Measurements from ENCODE around the gene PTGFRN. TPM values are rescaled to one million over a fixed set of nuclear protein-coding genes. Genes with fewer than 3 reads are reported as not detected.
A peak's percentile ranks its signal among the peaks of the same experiment; 100 is the strongest.

PTGFRN gene
- total RNA-seq (2011; cell fraction: chromatin; rRNA removed; ENCODE audit: low replicate concordance): 38.9 and 44.3 TPM in 2 replicates
- 39.0 and 41.6 TPM in 2 replicates for total RNA-seq (2011; cell fraction: nucleolus; rRNA removed)
- total RNA-seq (2011; cell fraction: nucleoplasm; rRNA removed): 49.9 and 52.4 TPM in 2 replicates
- total RNA-seq (2014; rRNA removed): 22.4 and 26.2 TPM in 2 replicates
- total RNA-seq (2014; rRNA removed; fragmentation: Illumina TruSeq; extraction: Trizol): 22.5 and 24.9 TPM in 2 replicates
- 26.2 and 27.1 TPM in 2 replicates for total RNA-seq (2015; rRNA removed; fragmentation: Illumina TruSeq; extraction: Trizol)
- total RNA-seq (2021): 29.7 and 33.1 TPM in 2 replicates
- polyA plus RNA-seq (2011; rRNA removed): 25.7 and 25.8 TPM in 2 replicates
- 14.4 and 19.7 TPM in 2 replicates for polyA plus RNA-seq (2011; cell fraction: cytosol; rRNA removed)
- polyA plus RNA-seq (2011; cell fraction: nucleus; rRNA removed): 16.7 and 18.7 TPM in 2 replicates
- polyA plus RNA-seq (2012): 26.2 and 27.1 TPM in 2 replicates
- polyA plus RNA-seq (2014; fragmentation: Illumina TruSeq; extraction: Trizol): 21.0 and 21.3 TPM in 2 replicates
- 10 to 100 TPM; 17.3 to 26.5 TPM for polyA plus RNA-seq (2014; fragmentation: Nextera tagmentation; extraction: Ambion mirVana)
- polyA plus RNA-seq (2014; rRNA removed): 19.4 and 28.1 TPM in 2 replicates
- polyA minus RNA-seq (2011; rRNA and poly(A)+ RNA removed): 36.8 and 45.4 TPM in 2 replicates
- polyA minus RNA-seq (2011; cell fraction: cytosol; rRNA and poly(A)+ RNA removed): 24.8 and 26.2 TPM in 2 replicates
- 20.2 and 29.7 TPM in 2 replicates for polyA minus RNA-seq (2011; cell fraction: nucleus; rRNA and poly(A)+ RNA removed)
- percentile 78 among the genes with signal in this experiment for Bru-seq, nascent RNA
- percentile 74 among the genes with signal in this experiment for BruChase-seq, experiment 1, labeled RNA remaining after a 2-hour chase
- percentile 74 among the genes with signal in this experiment for BruChase-seq, experiment 2, labeled RNA remaining after a 6-hour chase
- long read RNA-seq, experiment 1, full-length matches to known transcripts: 4 of 53 reads
- long read RNA-seq, experiment 1, partial matches to known transcripts: 23 of 53 reads
- long read RNA-seq, experiment 1, other reads (novel, unspliced or antisense): 26 of 53 reads
- long read RNA-seq, experiment 2, full-length matches to known transcripts: 3 of 22 reads
- long read RNA-seq, experiment 2, partial matches to known transcripts: 2 of 22 reads
- long read RNA-seq, experiment 2, other reads (novel, unspliced or antisense): 17 of 22 reads
- long read RNA-seq, experiment 3, partial matches to known transcripts: 2 of 6 reads
- long read RNA-seq, experiment 3, other reads (novel, unspliced or antisense): 4 of 6 reads

DNA sequence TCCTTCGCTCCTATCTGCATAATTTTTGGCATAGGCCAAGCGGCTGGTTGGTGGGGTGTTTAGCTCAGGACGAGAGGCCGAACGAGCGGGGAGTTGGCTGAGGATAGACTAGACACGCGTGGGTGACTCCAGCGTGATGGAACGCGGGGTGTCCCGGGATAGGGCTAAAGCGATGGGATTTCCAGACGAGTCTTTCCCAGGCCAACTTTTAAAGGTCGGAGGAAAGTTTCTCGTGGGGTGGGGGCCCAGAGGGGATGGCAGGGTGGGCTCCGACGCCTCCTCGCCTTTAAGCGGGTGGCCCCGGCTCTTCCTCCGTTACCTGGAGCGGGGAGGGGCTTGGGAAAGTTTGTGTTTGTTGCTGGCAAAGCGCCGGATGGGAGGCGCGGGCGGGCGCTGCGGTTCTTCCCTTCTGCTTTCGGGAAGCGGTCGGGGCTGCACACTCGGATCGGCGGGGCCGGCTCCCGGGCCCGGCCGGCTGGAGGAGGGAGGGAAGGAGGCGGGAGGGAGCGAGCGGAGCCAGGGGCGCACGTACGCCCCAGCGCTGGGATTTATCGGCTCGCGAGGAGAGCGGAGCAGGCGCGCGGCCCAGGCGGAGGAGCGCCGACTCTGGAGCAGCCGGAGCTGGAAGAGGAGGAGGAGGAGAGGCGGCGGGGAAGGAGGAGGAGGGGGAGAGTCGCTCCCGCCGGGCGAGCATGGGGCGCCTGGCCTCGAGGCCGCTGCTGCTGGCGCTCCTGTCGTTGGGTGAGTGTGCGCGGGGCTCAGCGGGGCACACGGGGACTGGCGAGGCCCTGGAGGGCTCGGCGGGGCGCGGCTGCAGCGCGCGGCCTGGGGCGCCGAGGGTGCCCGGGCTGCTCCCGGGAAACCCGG is at the start of gene PTGFRN:
Gene PTGFRN, plus strand, starts transcription at position 405 of the 867 bp plus-strand sequence. Its CDS starts 288 bp downstream, at position 693.
- Histone ChIP-seq H3K9ac (ENCODE audit: insufficient read depth in 1 of 2, low read depth in 2 of 2, low read length in 2 of 2) (peak within 1 kb of the TSS; percentile 82 to 97), H3K4me1 (replicated peaks in 1 of 2; ENCODE audit: control insufficient read depth in 2 of 2, insufficient read depth in 2 of 2, low read length in 2 of 2) (peaks cover 31 to 33% of the 10 kb centered on the region in 2 experiments), H3K27me3 (ENCODE audit: control insufficient read depth in 2 of 2, insufficient read depth in 2 of 2, low read length in 2 of 2) (no peaks in the 10 kb centered on the region), H3K36me3 (ENCODE audit: control insufficient read depth, insufficient read depth, low read length) (peaks cover 7% of the 10 kb centered on the region; the same call in 1 of the 3 replicates), H3K9me1 (ENCODE audit: control insufficient read depth, insufficient read depth, low read length) (no peaks in the 10 kb centered on the region), H4K20me1 (replicated peaks; ENCODE audit: control insufficient read depth, insufficient read depth, low read length) (no peaks in the 10 kb centered on the region), H3K79me2 (ENCODE audit: control insufficient read depth, insufficient read depth, low read length) (peaks cover 44% of the 10 kb centered on the region), H3K27ac (ENCODE audit: extremely low read depth, low read depth, low read length) (peak within 1 kb of the TSS; percentile 74), H2AFZ (ENCODE audit: low read depth, low read length) (peak within 1 kb of the TSS; percentile 93), H3K4me3 (peak within 1 kb of the TSS; percentile 65), H3K9me3 (replicated peaks; ENCODE audit: control insufficient read depth, insufficient read depth, low read depth, low read length) (no peaks in the 10 kb centered on the region), H3K4me2 (ENCODE audit: insufficient read depth, low read length) (peak within 1 kb of the TSS; percentile 83)
- BruUV-seq (replicated peaks): TSS peak; percentile 54
- POLR2A ChIA-PET: interaction anchor here (0.6 to 2.8 kb wide), 3 partner anchors 9 to 1455 kb away, joined by 3 to 15 read pairs (median 4); no protein-coding TSS in a partner anchor
- intact Hi-C loops (cut with micrococcal nuclease): loop anchor here (5.0 kb wide), 1 partner anchor 82 kb away; no protein-coding TSS in a partner anchor
- in situ Hi-C loops (cut with MboI): no loop called here
- peak; percentile 72 to 78 (median 76) for DNase-seq (ENCODE audit: extremely low read depth in 1 of 4, low spot score in 3 of 4)
- CTCF ChIA-PET (ENCODE audit: low intra/inter-chr PET ratio): no interaction called here
- 17% methylated on average over 37 of the region's 86 CpGs for whole genome bisulfite sequencing (ENCODE audit: insufficient coverage, low coverage, missing lambda C conversion rate)
- no peak for FAIRE-seq
- ATAC-seq: peak; percentile 74
- TF ChIP-seq CTBP1 (IDR thresholded peaks at IDR 0.05; ENCODE audit: borderline replicate concordance) (peak; percentile 72; the same call in 1 of the 2 replicates), JUN (IDR thresholded peaks at IDR 0.05; ENCODE audit: borderline replicate concordance, low read depth, low read length) (no peak; the same call in 1 of the 2 replicates), JUN (CRISPR knock-in tag; IDR thresholded peaks at IDR 0.05; ENCODE audit: borderline replicate concordance) (peak; percentile 54; the same call in 1 of the 2 replicates)
- TF ChIP-seq, protein P1, sequence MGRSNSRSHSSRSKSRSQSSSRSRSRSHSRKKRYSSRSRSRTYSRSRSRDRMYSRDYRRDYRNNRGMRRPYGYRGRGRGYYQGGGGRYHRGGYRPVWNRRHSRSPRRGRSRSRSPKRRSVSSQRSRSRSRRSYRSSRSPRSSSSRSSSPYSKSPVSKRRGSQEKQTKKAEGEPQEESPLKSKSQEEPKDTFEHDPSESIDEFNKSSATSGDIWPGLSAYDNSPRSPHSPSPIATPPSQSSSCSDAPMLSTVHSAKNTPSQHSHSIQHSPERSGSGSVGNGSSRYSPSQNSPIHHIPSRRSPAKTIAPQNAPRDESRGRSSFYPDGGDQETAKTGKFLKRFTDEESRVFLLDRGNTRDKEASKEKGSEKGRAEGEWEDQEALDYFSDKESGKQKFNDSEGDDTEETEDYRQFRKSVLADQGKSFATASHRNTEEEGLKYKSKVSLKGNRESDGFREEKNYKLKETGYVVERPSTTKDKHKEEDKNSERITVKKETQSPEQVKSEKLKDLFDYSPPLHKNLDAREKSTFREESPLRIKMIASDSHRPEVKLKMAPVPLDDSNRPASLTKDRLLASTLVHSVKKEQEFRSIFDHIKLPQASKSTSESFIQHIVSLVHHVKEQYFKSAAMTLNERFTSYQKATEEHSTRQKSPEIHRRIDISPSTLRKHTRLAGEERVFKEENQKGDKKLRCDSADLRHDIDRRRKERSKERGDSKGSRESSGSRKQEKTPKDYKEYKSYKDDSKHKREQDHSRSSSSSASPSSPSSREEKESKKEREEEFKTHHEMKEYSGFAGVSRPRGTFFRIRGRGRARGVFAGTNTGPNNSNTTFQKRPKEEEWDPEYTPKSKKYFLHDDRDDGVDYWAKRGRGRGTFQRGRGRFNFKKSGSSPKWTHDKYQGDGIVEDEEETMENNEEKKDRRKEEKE (IDR thresholded peaks at IDR 0.05; ENCODE audit: borderline replicate concordance in 1 of 2, control insufficient read depth in 1 of 2, low read depth in 2 of 2, low read length in 1 of 2): no peak
